HG02885 (cell line): Measurements from ENCODE around the gene GABRG3.

Source experiments
- ATAC-seq: cut with Tn5 transposase; IDR thresholded peaks from one replicate; pipeline ENCODE4 v1.9.1; 2021; ENCODE audit warnings: mild to moderate bottlenecking; ENCODE audit not compliant: unreplicated experiment, poor library complexity

Gene GABRG3

GRCh38 chr15:27589260-27589659 lies 618.3 kb downstream of the GABRG3 start:
- no peak for ATAC-seq

- ATAC-seq, result no peak
These were observed 618.8 kb downstream of the GABRG3 start for GRCh38 chr15:27589782-27590181.
